ENCODE data around the gene STK35. TPM values are rescaled to one million over a fixed set of nuclear protein-coding genes. Genes with fewer than 3 reads are reported as not detected.

Gene STK35
- total and polyA plus RNA-seq, 2 of the 13 experiments (the other 11 are each of a cell fraction or from before 2014, with no cell fraction given), result 27.4 to 29.8 TPM

GRCh38 chr20:2197166-2197565 lies 95.5 kb downstream of the STK35 start:
- no TSS peak for BruUV-seq (replicated peaks)
- POLR2A ChIA-PET, result no interaction called here
- no peak overlapping the region for H2AFZ ChIP-seq (ENCODE audit: low read length)
- no peaks in the 10 kb centered on the region for H4K20me1 ChIP-seq (ENCODE audit: insufficient read depth, low read length)
- in situ Hi-C loops (cut with HindIII; ENCODE audit: extremely low pct_ligation_motif_present, low pct_unique_long_range_greater_than_20kb), result no loop called here
- H3K4me3 ChIP-seq (replicated peaks in 1 of 3; ENCODE audit: insufficient read depth in 1 of 3, low read depth in 2 of 3, low read length in 3 of 3), result no peak overlapping the region
- H3K9ac ChIP-seq (ENCODE audit: insufficient read depth, low read depth, low read length), result no peak overlapping the region
- intact Hi-C loops (cut with micrococcal nuclease; ENCODE audit: unreplicated experiment), result no loop called here
- no peaks in the 10 kb centered on the region for H3K9me3 ChIP-seq (ENCODE audit: low read length)
- H3K4me1 ChIP-seq (ENCODE audit: insufficient read depth, low read length), result 0 out of 2 replicates have a peak, but pooled peaks cover 5% of the 10 kb centered on the region
- H3K36me3 ChIP-seq (replicated peaks in 1 of 2; ENCODE audit: control insufficient read depth in 1 of 2, insufficient read depth in 2 of 2, low read length in 2 of 2), result no peaks in the 10 kb centered on the region
- TF ChIP-seq, protein P1, sequence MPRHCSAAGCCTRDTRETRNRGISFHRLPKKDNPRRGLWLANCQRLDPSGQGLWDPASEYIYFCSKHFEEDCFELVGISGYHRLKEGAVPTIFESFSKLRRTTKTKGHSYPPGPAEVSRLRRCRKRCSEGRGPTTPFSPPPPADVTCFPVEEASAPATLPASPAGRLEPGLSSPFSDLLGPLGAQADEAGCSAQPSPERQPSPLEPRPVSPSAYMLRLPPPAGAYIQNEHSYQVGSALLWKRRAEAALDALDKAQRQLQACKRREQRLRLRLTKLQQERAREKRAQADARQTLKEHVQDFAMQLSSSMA (CRISPR knock-in tag; IDR thresholded peaks at IDR 0.05), result no peak
- TF ChIP-seq ZNF3 (CRISPR knock-in tag; IDR thresholded peaks at IDR 0.05) (no peak), ZNF251 (CRISPR knock-in tag; IDR thresholded peaks at IDR 0.05) (no peak), ZNF703 (CRISPR knock-in tag; IDR thresholded peaks at IDR 0.05; ENCODE audit: borderline replicate concordance) (no peak), KMT2B (CRISPR knock-in tag; IDR thresholded peaks at IDR 0.05) (no peak), STAT5B (CRISPR knock-in tag; IDR thresholded peaks at IDR 0.05) (no peak), MXD4 (CRISPR knock-in tag; IDR thresholded peaks at IDR 0.05) (no peak), NR0B2 (CRISPR knock-in tag; IDR thresholded peaks at IDR 0.05) (no peak)
- TF ChIP-seq, protein P2, sequence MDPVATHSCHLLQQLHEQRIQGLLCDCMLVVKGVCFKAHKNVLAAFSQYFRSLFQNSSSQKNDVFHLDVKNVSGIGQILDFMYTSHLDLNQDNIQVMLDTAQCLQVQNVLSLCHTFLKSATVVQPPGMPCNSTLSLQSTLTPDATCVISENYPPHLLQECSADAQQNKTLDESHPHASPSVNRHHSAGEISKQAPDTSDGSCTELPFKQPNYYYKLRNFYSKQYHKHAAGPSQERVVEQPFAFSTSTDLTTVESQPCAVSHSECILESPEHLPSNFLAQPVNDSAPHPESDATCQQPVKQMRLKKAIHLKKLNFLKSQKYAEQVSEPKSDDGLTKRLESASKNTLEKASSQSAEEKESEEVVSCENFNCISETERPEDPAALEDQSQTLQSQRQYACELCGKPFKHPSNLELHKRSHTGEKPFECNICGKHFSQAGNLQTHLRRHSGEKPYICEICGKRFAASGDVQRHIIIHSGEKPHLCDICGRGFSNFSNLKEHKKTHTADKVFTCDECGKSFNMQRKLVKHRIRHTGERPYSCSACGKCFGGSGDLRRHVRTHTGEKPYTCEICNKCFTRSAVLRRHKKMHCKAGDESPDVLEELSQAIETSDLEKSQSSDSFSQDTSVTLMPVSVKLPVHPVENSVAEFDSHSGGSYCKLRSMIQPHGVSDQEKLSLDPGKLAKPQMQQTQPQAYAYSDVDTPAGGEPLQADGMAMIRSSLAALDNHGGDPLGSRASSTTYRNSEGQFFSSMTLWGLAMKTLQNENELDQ (CRISPR knock-in tag; IDR thresholded peaks at IDR 0.05; ENCODE audit: borderline replicate concordance), result no peak
- CTCF ChIA-PET (ENCODE audit: low intra/inter-chr PET ratio, low total read pairs), result no interaction called here
- FAIRE-seq, result no peak
- H3K27ac ChIP-seq (ENCODE audit: extremely low read length, insufficient read depth, low read length), result no peak overlapping the region
- H3K4me2 ChIP-seq (ENCODE audit: low read depth, low read length), result no peak overlapping the region
- peaks cover 0 to 34% of the 10 kb centered on the region in 2 experiments; a peak in 4 of 5 replicates for H3K27me3 ChIP-seq (ENCODE audit: control insufficient read depth in 1 of 2, insufficient read depth in 2 of 2, low read length in 2 of 2)
- H3K79me2 ChIP-seq (ENCODE audit: insufficient read depth, low read length), result no peaks in the 10 kb centered on the region
- WGBS (ENCODE audit: low lambda C conversion rate), result 2% methylated on average over 7 of the region's 7 CpGs
- no peak for ATAC-seq
- no peak for DNase-seq (ENCODE audit: low spot score)

Small RNAs within 50 kb of the gene (small RNA-seq; reads per million reads assigned to genes)
- gene RPL7P2 (ENCODE audit: insufficient read depth in 2 of 3, insufficient read length in 3 of 3, low read depth in 2 of 3, low replicate concordance in 1 of 3), result 0 reads per million in 3 experiments

Other genes starting within 250 kb of the STK35 start
- gene SIRPA, start 206.4 kb upstream of the STK35 start, total RNA-seq (2016; rRNA removed; fragmentation: Illumina TruSeq; extraction: Trizol), result 13.1 and 17.6 TPM in 2 replicates
- gene SIRPA, start 206.4 kb upstream of the STK35 start, polyA plus RNA-seq (2011; rRNA removed), result 6.8 and 7.2 TPM in 2 replicates
- not detected in 2 replicates for gene PDYN, start 107.8 kb upstream of the STK35 start, total RNA-seq (2016; rRNA removed; fragmentation: Illumina TruSeq; extraction: Trizol)
- gene PDYN, start 107.8 kb upstream of the STK35 start, polyA plus RNA-seq (2011; rRNA removed), result not detected in 2 replicates
- not detected in 2 replicates for gene TGM3, start 194.2 kb downstream of the STK35 start, total RNA-seq (2016; rRNA removed; fragmentation: Illumina TruSeq; extraction: Trizol)
- gene TGM3, start 194.2 kb downstream of the STK35 start, polyA plus RNA-seq (2011; rRNA removed), result not detected in 2 replicates

Data from HepG2 (cell line).